GM21515 (cell line): Measurements from ENCODE around the gene ZNF577.

ENCODE experiments used
- ATAC-seq: cut with Tn5 transposase; IDR thresholded peaks from one replicate; pipeline ENCODE4 v1.9.1; 2021; ENCODE audit not compliant: unreplicated experiment

The ZNF577 gene

GRCh38 chr19:51873097-51873496 lies 14.7 kb downstream of the ZNF577 start:
- ATAC-seq, result no peak

GRCh38 chr19:51861870-51862622 lies 25.7 kb downstream of the ZNF577 start:
- ATAC-seq, result no peak

- ATAC-seq, result no peak
These were observed 50.6 kb downstream of the ZNF577 start for GRCh38 chr19:51837145-51837544.

GRCh38 chr19:51830274-51830673 lies 57.5 kb downstream of the ZNF577 start:
- no peak for ATAC-seq

GRCh38 chr19:51824281-51825005 lies 63.3 kb downstream of the ZNF577 start:
- no peak for ATAC-seq

- no peak for ATAC-seq
These were observed 64.8 kb downstream of the ZNF577 start for GRCh38 chr19:51822946-51823345.

- no peak for ATAC-seq
These were observed 65.4 kb downstream of the ZNF577 start for GRCh38 chr19:51822325-51822724.

- no peak for ATAC-seq
These were observed 65.8 kb downstream of the ZNF577 start for GRCh38 chr19:51821921-51822320.

GRCh38 chr19:51821456-51821855 lies 66.3 kb downstream of the ZNF577 start:
- no peak for ATAC-seq
